ENCODE data around the gene TCHP.

Gene TCHP

GRCh38 chr12:109868182-109869051 is 31.7 kb upstream of the TCHP start:
- no peaks in the 10 kb centered on the region for H3K27me3 ChIP-seq (replicated peaks; ENCODE audit: control insufficient read depth, insufficient read depth, low read length)
- TF ChIP-seq CTCF (IDR thresholded peaks at IDR 0.05; ENCODE audit: insufficient read depth, low read length, poor library complexity, severe bottlenecking): no peak
- no peak for DNase-seq (ENCODE audit: extremely low read depth, insufficient read length)

GRCh38 chr12:109870648-109871047 is 29.4 kb upstream of the TCHP start:
- TF ChIP-seq CTCF (IDR thresholded peaks at IDR 0.05; ENCODE audit: insufficient read depth, low read length, poor library complexity, severe bottlenecking): no peak
- H3K27me3 ChIP-seq (replicated peaks; ENCODE audit: control insufficient read depth, insufficient read depth, low read length): no peaks in the 10 kb centered on the region
- H3K36me3 ChIP-seq (ENCODE audit: control insufficient read depth, insufficient read depth, low read length): no peaks in the 10 kb centered on the region
- DNase-seq (ENCODE audit: extremely low read depth, insufficient read length): no peak
- H3K4me3 ChIP-seq (replicated peaks; ENCODE audit: low read depth, low read length): no peak overlapping the region

More at GRCh38 chr12:109868182-109869051, 31.7 kb upstream of the TCHP start:
- Histone ChIP-seq H3K4me3 (replicated peaks; ENCODE audit: low read depth, low read length) (no peak overlapping the region), H3K36me3 (ENCODE audit: control insufficient read depth, insufficient read depth, low read length) (no peaks in the 10 kb centered on the region)

- no peak for DNase-seq (ENCODE audit: extremely low read depth, insufficient read length)
- Histone ChIP-seq H3K4me3 (replicated peaks; ENCODE audit: low read depth, low read length) (no peak overlapping the region), H3K27me3 (replicated peaks; ENCODE audit: control insufficient read depth, insufficient read depth, low read length) (no peaks in the 10 kb centered on the region), H3K36me3 (ENCODE audit: control insufficient read depth, insufficient read depth, low read length) (no peaks in the 10 kb centered on the region)
- TF ChIP-seq CTCF (IDR thresholded peaks at IDR 0.05; ENCODE audit: insufficient read depth, low read length, poor library complexity, severe bottlenecking): no peak
Measured at GRCh38 chr12:109871668-109872314, 28.3 kb upstream of the TCHP start.

GRCh38 chr12:109873653-109874052 is 26.4 kb upstream of the TCHP start:
- H3K27me3 ChIP-seq (replicated peaks; ENCODE audit: control insufficient read depth, insufficient read depth, low read length): no peaks in the 10 kb centered on the region
- no peaks in the 10 kb centered on the region; the same call in 1 of the 2 replicates for H3K36me3 ChIP-seq (ENCODE audit: control insufficient read depth, insufficient read depth, low read length)
- no peak for DNase-seq (ENCODE audit: extremely low read depth, insufficient read length)
- no peak for TF ChIP-seq CTCF (IDR thresholded peaks at IDR 0.05; ENCODE audit: insufficient read depth, low read length, poor library complexity, severe bottlenecking)
- no peak overlapping the region for H3K4me3 ChIP-seq (replicated peaks; ENCODE audit: low read depth, low read length)

- Histone ChIP-seq H3K36me3 (ENCODE audit: control insufficient read depth, insufficient read depth, low read length) (no peaks in the 10 kb centered on the region; the same call in 1 of the 2 replicates), H3K4me3 (replicated peaks; ENCODE audit: low read depth, low read length) (no peak overlapping the region), H3K27me3 (replicated peaks; ENCODE audit: control insufficient read depth, insufficient read depth, low read length) (no peaks in the 10 kb centered on the region)
- TF ChIP-seq CTCF (IDR thresholded peaks at IDR 0.05; ENCODE audit: insufficient read depth, low read length, poor library complexity, severe bottlenecking): no peak
- DNase-seq (ENCODE audit: extremely low read depth, insufficient read length): peak; percentile 65
Measured at GRCh38 chr12:109875572-109876131, 24.4 kb upstream of the TCHP start.
